Stimulated activated CD4-positive, alpha-beta T cell treated with anti-CD3 and anti-CD28 coated beads, TNF-alpha, amount 100 ng/mL, for 24 hours (primary cell): ENCODE measurements around the gene AP2A2.

Source experiments
- DNase-seq, 3 experiments: peaks; one replicate each; pipeline ENCODE4 v3.0.0-alpha.2; 2020; ENCODE audit warnings: low read depth in 3 of 3

AP2A2 gene

DNA sequence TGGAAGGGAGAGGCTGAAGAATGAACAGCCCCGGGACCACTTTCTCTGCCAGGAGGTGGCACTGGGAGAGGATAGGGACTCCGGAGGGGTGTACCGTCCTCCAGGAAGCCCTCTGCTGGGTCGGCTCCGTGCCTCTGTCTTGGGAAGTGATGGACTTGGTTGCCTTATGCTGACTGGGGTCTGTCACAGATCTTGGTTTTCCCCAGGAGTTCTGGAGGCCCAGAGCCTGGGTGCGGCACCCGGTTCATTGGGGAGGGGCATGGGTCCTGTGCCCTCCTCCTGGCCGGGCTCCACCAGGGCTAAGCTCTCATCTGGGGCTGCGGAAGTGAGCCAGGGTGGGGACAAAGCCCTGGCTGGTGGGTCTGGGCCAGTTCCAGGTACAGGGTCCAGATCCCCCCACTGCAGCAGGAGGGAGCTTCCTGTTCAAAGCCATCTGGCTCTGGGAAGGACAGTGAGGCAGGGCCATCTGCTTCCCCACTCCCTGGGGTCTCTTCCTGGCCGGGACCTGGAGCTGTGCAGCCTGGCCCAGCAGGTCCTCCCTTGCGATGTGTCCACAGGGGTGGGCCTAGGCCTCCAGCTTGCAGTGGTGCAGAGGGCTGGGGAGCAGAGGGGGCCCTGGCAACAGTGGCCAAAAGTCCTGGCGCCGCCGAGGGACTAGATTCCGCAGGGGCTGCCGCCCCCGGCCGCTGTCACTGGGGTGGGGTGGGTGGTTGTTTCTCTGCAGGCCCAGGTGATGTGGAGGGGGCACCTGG lies 1.1 kb upstream of the AP2A2 start:
- DNase-seq, result no peak

DNA sequence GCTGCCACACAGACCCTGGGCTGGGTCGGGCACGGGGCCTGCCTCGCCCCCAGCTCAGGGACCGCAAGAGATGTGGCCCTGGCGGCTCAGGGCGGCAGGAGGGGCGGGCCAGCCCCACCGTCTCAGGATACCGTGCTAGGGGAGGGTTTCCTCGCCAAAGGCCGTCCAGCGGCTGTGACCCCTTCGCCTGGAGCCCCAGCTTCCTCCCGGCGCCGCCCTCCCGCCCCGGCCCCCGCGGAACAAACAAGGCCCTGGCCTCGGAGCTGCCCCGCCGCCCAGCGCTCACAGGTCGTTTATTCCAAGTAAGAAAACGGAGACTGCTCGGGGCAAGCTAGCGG lies 543 bp upstream of the AP2A2 start:
- no peak for DNase-seq

DNA sequence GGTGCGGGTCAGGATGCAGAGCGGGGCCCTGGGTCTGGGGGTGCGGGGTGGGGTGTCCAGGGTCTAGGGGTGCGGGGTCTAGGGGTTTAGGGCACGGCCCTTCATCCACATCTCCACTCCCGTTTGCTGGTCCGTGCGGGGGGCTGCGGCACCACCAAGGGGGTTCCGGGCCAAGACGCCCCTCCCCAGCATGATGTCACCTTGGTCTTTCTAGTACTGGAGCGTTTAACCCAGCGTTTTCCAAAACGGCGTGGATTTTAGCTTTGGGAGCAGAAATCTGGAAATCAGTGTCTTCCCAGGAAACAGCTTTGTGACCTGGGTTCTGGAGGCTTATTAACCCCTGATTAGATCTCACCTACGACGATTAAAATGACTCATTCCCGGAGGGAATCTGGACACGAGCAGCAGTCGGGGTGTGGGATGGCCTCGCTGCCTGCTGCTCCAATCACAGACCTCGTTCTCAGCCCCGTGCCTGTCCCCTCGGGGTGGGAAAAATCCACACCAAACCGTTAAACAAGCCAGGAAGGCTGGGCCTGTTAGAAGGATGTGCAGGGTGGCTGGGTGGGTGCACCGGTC lies 759 bp downstream of the AP2A2 start:
- no peak for DNase-seq

DNA sequence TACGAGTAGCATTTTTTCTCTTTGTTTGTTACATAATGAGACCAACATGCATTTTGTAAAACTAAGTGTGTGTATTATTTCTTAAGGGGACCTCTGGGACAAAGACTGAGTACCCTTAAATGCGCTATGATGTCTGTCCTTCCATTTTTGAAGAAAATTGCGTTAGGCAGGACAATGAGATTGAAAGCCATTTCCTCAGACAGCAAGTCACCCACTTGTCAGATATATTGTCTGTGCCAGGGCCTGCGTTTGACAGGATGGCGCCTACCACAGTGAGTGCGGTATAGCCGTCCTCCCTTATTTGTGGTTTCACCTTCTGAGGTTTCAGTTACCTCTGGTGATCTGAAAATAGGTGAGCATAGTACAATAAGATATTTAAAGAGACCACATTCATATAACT lies 2.2 kb downstream of the AP2A2 start:
- DNase-seq, result no peak

DNA sequence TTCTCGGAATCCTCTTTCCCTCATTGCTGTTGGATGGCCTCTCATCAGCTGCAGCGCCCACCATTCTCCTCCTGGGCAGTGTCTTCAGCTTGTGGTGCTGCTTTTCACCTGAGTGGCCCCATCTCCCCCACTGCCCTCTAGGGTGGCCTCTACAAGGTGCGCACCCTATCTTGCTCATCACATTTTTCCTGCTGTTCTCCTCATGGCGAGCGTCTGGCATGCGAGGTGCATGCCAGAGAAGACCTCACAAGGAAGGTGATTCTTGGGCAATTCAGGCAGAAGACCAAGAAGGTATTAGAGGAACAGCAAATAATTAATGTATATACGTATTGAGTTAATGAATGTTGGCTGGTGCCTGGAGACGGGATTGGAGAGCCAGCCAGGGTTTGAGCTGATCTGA lies 3.1 kb downstream of the AP2A2 start:
- no peak for DNase-seq

DNA sequence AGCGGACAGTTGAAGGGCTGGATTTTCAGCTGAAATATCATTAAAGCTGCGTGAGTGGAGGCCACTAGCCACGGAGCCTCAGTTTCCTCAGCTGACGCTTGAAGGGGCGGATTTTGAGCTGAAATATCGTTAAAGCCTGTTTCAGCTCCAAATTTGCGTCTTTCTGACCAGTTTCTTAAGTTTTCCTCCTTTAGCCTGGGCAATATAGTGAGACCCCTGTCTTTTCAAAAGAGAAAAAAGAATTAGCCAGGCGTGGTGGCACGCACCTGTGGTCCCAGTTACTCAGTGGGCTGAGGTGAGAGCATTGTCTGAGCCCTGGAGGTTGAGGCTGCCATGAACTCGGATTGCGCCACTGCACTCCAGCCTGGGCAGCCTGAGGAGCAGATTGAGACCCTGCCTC lies 3.7 kb downstream of the AP2A2 start:
- no peak for DNase-seq

DNA sequence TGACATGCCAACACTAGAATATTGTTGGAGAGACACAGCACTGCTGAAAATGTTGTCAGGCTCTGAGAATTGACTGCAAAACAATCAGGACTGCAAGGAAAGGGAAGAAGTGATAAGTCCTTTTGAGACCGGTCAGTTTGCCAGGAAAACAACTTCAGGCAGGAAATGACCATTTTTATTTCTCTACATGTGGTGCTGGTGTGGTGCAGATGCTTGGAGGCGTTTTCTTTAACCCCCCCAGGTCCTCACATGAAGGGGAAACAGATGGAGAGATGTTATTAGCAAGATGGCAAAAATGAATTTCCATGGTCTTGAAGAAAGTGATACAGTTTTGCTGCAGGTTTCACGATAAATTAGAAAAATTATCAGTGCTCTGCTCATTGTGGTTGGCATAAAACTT lies 5.7 kb downstream of the AP2A2 start:
- DNase-seq, result no peak

DNA sequence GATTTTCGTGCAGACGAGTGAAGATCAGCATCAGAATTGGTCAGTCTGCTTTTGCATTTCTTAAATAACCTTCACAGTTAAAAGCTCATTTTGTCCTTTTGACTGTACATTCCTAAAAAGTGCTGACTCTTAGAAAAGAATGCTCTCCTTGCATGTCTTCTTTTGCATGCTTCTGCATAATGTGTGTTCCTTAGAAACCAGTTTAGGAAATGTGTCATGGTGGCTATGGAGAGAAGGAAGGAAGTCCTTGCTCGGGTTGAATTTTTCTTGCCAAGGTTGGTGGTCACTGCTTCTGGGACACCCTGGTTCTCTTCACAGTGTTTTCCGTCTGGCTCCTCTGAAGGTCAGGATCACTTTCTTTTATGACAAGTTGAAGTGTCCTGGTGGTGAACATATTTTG lies 6.8 kb downstream of the AP2A2 start:
- DNase-seq, result no peak

DNA sequence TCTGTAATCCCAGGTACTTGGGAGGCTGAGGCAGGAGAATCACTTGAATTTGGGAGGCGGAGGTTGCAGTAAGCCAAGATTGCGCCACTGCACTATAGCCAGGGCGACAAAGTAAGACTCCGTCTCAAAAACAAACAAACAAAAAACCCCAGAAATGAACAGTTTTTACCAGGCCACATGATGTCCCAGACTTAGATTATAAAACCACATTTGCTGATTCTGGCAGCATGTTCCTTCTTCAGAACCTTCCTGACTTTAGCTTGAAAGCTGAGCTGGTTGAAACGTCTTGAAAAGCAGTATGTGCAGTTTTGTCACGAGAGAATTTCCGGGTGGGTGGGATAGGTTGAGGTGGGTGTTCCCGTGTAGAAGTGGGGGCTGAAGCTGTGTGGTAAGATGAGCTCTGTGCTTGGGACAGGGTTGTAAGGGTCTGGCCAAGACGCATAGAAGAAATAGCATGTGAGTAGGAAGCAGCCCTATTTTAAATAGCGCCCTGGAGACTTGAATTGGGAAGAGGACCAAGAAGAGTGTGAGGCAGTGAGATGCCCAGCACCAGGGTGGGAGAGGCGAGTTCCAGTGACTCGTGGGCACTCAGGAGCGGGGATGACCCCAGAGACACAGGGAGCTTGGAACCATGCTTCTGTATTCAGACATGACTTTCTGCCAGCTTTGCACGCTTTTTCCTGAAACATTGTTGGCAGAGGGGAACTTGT lies 7.6 kb downstream of the AP2A2 start:
- no peak for DNase-seq

DNA sequence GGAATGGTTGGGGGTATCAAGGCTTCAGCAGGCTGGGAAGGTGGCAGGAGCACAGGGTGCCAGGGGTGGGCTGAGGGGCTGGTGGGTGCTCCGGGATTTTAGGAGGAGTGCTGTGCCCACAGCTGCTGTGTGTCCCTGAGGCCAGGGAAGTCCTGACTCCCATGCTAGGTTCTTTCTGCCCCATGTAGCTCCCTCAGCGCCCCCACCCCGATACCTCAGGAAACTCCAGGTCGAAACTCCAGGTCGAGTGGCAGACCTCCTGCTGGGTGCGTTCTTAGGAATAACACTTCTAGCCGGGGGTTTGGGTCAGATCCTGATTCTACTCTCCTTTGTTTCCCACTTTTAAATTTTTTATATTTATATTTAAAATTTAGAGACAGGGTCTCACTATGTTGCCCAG lies 8.3 kb downstream of the AP2A2 start:
- no peak for DNase-seq

DNA sequence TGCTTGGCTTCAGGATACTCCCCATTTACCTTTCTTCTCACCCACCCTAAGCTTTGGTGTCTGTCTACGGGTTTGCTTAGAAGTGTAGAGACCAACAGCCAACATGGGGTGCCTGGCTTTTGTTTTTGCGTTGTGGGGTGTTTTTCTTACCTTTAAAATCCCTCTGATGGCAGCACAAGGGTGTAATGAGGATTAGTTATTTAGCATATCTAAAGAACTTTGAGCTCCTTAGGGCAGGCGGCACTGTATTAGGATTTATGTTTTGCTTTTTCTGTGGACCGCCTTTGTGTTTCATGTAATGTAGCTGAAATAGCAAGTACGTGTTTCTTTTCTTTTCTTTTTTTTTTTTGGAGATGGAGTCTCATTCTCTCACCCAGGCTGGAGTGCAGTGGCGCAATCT lies 8.9 kb downstream of the AP2A2 start:
- DNase-seq, result no peak

DNA sequence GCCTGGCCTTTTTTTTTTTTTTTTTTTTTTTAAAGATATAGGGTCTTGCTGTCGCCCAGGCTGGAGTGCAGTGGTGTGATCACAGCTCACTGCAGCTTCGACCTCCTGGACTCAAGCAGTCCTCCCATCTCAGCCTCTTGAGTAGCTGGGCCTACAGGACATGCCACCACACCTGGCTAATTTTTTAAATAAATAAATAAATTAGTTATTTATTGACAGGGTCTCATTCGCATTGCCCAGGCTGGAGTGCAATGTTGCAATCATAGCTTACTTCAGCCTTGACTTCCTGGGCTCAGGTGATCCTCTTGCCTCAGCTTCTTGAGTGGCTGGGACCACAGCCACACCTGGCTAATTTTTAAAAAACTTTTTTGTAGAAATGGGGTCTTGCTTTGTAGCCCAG lies 10.5 kb downstream of the AP2A2 start:
- no peak for DNase-seq

DNA sequence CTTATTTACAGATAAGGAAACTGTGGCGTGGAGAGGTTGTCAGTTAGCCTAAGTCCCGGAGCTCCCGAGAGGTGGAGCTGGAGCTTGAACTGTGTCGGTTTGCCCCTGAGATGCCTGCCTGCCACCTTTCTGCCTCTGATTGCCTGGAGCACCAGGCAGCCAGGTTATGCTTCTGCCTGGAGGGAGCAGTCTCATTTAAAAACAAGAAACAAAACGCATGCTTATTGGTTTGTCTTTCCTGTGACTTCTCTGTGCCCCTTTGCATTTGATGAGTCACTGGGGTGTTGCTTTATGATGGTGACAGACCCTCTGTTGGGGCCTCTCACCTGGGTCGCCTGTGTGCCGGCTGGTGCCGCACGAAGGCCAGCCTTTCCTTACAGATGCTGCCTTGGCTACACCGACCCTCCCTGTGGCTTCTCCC lies 12.2 kb downstream of the AP2A2 start:
- DNase-seq, result no peak

DNA sequence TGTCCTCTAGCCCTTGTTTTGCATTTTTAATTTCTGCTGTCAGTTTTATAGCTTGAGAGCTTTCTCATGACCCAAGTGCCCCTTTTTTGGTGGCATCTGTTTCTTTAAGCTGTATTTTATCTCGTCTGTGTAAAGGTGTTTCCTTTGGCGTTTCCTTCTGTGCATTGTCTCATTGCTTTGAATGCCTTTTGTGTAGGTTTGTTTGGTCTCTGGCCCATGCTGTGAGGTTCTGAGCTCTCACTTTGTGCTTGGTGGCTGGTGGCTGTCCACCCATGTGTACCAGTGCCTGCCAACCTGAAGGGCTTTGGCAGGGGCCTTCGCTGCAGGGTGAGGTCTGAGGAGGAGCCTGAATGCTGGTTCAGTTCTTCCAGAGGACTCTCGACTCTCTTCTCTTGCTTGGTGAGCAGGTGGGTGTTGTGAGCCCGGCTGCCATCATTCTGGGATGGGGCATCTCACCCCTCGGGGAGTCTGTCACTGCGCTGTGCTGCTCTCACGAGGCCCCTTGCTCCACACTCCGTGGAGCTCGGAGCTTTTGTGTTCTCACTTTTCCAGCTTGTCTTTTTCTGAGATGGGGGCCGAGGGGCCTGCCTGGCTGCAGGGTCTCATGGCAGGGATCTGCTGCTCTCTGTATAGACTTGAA lies 14.9 kb downstream of the AP2A2 start:
- no peak for DNase-seq

DNA sequence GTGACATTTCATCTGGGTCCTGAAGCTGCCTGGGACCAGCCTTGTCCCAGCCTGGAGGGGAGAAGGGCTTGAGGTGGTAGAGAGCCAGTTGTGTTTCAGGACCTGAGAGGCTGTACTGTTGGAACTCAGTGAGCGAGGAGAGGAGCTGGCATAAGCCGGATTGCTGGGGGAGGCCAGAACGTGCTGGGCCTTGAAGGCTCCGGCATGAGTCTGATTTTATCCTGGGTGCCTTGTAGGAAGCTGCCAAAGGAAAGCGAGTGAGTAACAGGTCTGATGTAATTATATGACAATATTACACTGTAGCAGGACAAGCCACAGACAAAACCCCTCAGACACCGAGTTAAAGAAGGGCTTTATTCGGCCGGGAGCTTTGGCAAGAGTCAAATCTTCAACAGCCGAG lies 17.2 kb downstream of the AP2A2 start:
- no peak for DNase-seq

DNA sequence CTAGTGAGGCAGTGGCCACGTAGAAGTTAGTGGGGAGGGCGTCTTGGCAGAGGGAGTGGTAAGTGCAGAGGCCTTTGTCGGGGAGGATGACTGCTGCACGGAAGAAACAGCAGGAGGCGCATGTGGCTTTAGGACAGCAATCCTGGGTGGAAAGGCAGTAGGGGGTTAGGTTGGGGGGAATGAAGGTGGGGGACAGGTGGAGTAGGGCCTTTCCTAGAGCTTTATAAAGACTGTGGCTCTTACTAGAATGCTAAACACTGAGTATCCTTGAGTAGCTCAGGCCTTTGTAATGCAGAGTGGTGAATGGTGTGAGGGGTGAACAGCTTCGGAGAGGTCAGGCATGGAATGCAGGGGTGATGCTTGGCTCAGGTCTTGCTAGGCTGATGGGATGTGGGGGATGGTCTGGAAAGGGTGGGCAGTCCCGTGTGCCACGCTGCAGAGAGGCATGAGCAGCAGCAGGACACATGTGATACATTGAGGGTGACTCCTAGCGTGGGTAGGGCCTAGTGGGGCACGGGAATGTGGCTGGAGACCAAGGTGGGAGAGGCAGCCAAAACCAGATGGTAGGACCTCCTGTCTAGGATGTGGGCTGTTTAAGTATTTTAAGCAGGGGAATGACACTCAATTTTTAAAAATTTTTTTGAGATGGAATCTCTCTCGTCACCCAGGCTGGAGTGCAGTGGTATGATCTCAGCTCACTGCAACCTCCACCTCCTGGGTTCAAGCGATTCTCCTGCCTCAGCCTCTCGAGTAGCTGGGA lies 19.2 kb downstream of the AP2A2 start:
- DNase-seq, result no peak

DNA sequence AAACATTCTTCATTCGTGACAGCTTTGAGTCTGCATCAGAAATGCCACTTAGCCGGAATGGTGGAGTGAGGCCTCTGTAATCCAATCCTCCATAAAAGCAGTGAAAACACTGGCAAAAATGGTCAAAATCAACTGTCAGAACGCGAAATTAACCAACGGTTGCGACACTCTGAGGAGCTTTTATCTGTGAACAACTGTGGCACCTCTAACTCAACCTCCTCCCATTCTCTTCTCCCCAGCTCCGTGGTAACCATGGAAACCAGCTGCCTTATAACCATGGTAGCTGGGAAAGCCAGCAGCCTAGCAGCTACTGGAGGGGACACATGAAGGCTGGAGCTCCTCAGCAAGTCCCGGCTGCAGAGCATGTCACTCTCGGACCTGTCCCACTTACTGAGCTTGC lies 20.3 kb downstream of the AP2A2 start:
- DNase-seq, result no peak

DNA sequence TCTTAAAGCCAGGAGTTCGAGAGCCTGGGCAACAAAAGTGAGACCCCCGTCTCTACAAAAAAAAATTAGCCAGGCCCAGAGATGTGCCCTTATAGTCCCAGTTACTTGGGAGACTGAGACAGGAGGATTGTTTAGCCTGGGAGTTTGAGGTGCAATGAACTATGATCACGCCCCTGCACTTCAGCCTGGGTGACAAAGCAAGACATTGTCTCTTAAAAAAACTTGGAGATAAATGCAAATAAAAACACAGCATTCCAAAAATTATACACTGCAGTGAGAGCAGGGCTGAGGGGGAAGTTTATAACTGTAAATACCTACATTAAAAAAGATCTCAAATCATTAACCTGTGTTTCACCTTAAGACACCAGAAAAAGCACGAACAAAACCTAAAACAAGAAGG lies 22.1 kb downstream of the AP2A2 start:
- DNase-seq, result no peak

DNA sequence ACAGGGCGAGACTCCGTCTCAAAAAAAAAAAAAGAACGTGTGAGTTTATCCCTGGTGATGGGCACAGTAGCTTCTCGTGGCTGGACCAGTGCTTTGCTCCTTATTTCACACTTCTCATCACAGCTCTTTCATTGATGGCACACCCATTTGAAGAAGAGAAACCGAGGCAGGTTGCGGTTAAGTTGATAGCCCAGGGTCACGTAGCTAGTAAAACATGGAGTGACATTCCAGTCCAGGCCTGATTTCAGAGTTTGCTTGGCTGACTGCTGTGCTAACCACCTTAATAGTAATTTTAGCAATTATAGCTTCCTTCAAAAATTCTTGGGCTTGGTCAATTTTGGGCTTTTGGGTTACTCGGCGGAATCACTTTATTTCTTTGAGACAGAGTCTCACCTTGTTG lies 25.8 kb downstream of the AP2A2 start:
- no peak for DNase-seq

DNA sequence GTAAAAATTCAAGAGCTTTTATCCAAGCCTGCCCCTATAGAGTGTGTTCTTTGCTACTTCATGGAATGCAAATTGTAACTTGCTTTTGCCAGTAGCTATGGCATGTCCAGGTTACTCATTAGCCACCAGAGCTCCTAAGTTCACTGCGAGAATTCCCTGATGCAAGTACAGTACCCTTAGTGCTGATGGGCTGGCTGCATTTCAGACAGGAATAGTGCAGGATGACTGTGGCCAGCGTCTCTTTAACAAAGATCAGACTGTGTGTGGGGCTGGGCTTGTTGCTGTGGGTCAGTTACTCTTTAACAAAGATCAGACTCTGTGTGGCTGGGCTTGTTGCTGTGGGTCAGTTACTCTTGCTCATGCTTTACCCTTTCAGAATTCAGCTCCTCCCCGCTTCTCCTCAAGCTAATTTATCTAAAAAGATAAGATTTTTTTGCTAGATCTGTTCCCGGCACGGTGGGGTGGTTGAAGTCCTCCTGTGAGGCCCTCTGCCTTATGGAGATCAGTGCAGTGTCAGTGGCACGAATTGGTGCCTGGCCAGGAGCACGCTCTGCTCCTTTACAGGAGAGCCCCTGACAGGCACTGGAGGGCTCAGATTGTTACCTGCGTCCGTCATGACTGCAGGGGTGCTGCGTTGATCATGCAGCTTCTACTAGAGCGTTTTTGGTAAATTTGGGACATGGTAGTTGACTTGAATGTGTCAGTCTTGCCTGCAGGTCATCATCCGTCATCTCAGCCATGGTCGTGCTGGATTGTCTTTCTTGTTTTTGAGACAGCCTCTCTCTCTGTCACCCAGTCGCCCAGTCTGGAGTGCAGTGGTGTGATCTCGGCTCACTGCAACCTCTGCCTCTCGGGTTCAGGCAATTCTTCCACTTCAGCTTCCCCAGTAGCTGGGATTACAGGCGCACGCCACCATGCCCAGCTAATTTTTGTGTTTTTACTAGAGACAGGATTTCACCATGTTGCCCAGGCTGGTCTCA lies 27.0 kb downstream of the AP2A2 start:
- DNase-seq, result no peak

DNA sequence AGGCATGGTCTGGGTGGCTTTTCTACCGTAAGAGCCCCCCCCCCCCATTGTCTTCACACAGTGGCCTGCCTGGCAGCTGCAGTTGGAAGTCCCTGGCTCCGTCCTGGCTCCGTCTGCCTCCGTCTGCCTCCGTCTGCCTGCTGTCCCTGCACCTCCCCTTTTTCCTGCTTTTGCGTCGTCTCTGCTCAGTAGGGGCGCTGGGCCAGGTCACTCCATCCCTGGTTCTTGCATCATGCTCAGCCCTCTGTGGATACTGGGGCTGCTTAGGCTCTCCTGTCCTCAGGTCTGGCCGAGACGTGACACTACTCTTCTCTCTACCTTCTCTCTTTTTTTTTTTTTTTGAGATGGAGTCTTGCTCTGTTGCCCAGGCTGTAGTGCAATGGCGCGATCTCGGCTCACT lies 27.8 kb downstream of the AP2A2 start:
- no peak for DNase-seq
